NCI-H1417 treated with DMSO at 0.1 percent for 48 hours (cell line): ENCODE measurements around the gene PRELP.
"Not testable (repeated sequence)": the region's sequence is repeated elsewhere in the genome, so short reads cannot be mapped to it uniquely, and the experiment has no call there.

Experiments
- DNase-seq: peaks from one replicate; lab custom pipeline; 2025; lab: John Stamatoyannopoulos, UW

The PRELP gene

GRCh38 chr1:203506858-203507626, 31.4 kb downstream of the PRELP start:
- no peak for DNase-seq

DNA sequence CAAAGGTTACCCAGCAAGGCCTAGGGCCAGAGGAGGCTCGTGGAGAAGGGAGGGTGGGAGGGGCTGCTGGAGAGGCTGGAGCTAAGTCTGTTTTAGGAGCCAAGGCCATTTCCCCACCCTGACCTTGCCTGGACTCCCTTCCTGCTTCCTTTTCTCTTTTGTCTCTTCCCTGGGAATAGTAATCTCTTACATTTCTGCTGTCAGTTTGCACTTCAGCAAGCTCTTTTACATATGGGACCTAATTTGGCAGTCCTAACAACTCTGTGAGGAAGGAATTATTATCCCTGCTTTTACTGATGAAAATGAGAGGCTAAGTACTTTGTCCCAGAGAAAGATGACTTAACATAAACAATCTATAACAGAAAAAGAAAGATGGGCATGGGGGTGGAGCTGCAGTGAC, 32.2 kb downstream of the PRELP start:
- no peak for DNase-seq

GRCh38 chr1:203508463-203509073, 33.0 kb downstream of the PRELP start:
- DNase-seq: no peak

GRCh38 chr1:203509135-203509534, 33.5 kb downstream of the PRELP start:
- DNase-seq: no peak

- DNase-seq: no peak
Measured at GRCh38 chr1:203511513-203511912, 35.9 kb downstream of the PRELP start.

DNA sequence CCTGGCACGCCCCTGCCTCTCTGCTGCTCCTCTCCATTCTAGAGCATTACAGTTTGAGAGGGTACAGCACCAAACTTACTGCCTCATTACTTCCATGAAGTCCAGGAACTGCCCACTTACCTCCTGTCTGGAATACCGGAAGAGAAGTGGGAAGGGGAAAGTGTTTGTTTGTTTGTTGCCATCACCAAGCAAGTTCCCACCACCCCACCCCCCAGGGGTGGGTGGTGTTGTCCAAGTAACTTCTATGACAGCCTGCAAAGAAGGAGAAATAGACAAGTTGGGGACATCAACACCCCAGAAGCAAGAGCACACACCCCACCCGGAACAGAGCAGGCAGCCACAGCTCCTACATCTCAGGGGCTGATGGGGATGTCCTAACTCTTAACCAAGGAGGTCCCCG, 36.3 kb downstream of the PRELP start:
- no peak for DNase-seq

DNA sequence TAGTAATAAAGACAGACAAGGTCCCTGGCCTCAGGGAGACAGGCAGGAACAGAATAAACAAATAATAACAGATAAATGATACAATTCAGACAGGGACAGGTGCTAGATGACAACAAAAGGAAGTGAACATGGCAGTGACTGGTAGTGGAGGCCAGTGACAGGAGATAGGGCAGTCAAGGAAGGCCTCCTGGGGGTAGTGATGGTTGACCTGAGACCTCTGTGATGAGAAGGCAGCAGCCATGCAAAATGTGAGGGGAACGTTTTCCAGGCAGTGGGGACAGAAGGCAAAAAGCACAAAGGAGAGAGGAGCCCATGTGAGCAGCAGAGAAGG, 36.9 kb downstream of the PRELP start:
- no peak for DNase-seq

GRCh38 chr1:203512848-203513584, 37.4 kb downstream of the PRELP start:
- no peak for DNase-seq

- no peak for DNase-seq
Measured at GRCh38 chr1:203513585-203514031, 38.0 kb downstream of the PRELP start.

GRCh38 chr1:203516184-203516583, 40.6 kb downstream of the PRELP start:
- DNase-seq: no peak

GRCh38 chr1:203516906-203517305, 41.3 kb downstream of the PRELP start:
- no peak for DNase-seq

- no peak for DNase-seq
Measured at GRCh38 chr1:203517426-203518110, 42.0 kb downstream of the PRELP start.

DNA sequence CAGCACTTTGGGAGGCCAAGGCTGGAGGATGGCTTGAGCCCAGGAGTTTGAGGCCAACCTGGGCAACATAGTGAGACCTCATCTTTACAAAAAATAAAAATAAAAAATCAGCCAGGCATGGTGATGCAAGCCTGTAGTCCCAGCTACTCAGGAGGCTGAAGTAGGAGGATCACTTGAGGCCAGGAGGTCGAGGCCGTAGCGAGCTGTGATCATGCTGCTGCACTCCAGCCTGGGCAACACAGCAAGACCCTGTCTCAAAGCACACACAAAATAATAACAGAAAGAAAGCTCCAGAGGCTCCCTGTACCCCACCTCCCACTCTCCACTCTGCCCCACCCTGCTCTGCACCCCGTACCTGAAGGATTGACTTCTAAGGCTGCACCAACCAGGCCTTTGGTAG, 42.5 kb downstream of the PRELP start:
- not testable (repeated sequence) for DNase-seq

DNA sequence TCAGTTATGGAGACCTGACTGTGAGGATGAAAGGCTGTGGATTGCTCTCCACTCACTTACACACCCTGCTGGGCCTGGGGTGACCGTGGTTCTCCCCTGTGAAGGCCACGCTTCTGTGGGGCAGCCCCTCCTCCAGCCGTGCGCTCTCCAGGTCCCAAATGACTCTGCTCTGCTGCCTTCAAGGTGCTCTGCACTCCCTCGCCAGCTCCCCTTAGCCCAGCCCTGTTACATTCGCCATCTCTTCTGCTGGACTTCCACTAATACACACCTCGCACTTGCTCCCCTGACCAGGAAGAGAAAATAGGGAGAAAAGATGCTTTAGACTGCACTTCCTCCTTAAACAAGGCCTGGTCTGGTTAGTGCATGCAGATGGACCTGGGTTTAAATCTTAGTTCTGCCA, 42.9 kb downstream of the PRELP start:
- DNase-seq: no peak

DNA sequence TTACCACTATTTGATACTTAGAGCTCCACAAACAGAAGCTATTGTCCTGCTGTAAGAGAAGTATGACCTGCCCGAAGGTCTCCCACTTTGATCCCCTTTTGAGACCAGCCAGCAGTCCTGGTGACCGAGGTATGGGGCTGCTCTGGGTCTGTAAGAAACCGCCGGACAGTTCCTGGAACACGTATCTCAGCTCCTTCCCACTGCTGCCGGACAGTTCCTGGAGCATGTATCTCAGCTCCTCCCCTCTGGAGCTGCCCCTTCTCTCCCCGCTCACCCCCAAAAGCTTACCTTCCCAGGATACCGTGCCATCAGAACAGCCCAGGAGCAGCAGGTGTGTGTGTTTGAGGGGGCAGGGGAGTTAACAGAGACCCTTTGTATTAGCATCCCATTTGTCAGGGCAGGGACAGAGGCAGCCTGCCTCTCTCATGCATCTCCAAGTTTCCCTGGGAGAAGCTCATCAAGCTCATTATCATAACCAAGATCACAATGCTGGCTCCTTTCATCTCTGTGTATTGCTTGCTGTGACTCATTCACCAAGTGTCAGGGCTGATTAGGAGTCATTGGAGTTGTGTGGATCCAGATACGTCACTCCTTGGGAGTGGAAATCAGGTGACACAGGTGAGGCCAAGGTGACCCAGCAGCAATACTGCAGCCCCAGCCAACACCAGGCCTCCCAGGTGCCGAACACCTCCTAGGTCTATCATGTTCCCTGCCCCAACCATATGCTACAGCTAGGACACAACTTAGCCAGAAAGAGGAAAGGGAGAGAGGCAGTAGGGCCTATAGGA, 43.6 kb downstream of the PRELP start:
- DNase-seq: no peak

- no peak for DNase-seq
Measured at GRCh38 chr1:203519896-203520295, 44.3 kb downstream of the PRELP start.

GRCh38 chr1:203520315-203520714, 44.7 kb downstream of the PRELP start:
- no peak for DNase-seq

DNA sequence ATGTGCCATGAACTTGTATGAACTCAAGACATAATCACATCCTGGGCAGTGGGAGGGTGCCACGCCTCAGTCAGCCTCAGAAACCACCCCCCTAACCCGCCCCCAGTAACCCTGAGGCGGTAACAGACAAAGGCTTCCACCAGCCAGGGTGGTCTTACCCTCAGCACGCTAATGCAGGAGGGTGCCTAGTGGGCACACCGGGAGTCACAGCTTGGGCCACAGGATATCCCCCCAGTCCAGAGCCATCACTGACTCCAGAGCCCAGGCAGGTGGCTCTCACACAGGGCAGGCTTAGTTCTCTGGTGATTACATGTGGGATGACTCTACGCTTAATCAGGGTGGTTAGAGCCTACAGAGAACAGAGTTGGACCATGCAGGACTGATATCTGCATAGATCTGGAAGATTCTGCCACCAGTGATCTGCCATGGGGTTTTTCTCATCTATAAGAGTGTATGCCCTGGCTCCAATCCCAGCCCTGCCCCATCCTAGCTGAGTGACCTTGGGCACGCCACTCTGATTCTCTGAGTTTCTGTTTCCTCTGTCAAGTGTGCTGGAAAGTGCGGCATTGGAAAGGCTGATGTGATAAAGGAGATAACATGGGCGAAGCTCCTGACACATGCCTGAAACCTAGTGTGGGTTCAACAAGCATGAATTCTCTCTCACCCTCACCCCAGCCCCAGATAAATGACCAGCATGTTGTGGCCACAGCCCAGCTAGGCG, 45.6 kb downstream of the PRELP start:
- no peak for DNase-seq

GRCh38 chr1:203521812-203522211, 46.2 kb downstream of the PRELP start:
- DNase-seq: no peak

GRCh38 chr1:203522237-203522636, 46.6 kb downstream of the PRELP start:
- DNase-seq: peak; percentile 99

- DNase-seq: no peak
Measured at GRCh38 chr1:203523667-203524066, 48.1 kb downstream of the PRELP start.
